Stimulated activated CD4-positive, alpha-beta T cell treated with anti-CD3 and anti-CD28 coated beads, Interleukin-1b, Interleukin-23, amount 100 ng/mL, for 24 hours (primary cell): ENCODE measurements around the gene SLFN12L.
A peak's percentile ranks its signal among the peaks of the same experiment; 100 is the strongest.
"Not testable (repeated sequence)": the region's sequence is repeated elsewhere in the genome, so short reads cannot be mapped to it uniquely, and the experiment has no call there.

ENCODE experiments used
- DNase-seq, 4 experiments: peaks; one replicate each; pipeline ENCODE4 v3.0.0-alpha.2; 2020; ENCODE audit warnings: low read depth in 4 of 4, low spot score in 1 of 4

Gene SLFN12L

DNA sequence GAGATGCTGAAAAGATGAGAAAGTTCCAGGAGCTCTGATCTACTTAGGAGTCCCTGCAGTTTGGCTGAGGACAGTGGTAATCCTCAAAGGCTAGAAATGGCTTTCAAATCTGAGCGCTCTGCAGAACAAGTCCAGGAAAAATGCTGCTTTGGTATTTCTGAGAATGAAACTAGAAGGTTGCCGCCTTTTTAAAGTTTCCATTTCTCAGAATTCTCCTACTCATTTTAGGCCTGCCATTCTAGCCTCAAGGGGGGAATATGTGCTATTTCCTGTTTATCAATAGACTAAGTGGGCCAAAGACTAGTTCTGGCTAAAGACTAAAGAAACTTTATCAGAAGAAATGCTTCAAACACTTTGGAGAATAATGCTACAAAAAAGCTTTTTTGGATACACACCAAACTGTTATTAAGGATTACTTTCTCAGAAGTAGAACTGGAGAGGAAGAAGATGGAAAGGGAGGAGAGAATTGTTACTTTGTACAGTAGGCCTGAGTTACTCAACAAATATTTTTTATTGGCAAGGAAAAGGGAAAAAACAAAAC is at the start of gene SLFN12L:
Gene SLFN12L, minus strand, starts transcription at position 78 of the 541 bp plus-strand sequence. CDS start 15,314 bp downstream, outside the sequence.
- DNase-seq: no peak

GRCh38 chr17:35586569-35587073 is 49.1 kb upstream of the SLFN12L start:
- no peak for DNase-seq

DNA sequence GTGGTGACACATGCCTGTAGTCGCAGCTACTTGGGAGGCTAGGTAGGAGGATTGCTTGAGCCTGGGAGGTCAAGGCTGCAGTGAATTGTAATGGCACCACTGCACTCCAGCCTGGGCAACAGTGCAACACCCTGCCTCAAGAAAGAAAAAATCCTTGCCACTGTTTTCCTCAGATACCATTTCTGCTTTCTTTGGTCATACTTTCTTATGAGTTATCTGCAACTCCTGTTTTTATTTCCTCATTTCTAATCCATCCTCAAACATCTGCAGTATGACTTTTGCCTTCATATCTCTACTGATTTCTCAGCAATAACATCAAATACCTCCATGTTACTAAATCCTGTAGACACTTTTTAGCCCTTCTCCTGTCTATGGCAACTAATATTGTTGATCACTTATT is 46.6 kb upstream of the SLFN12L start:
- no peak for DNase-seq

DNA sequence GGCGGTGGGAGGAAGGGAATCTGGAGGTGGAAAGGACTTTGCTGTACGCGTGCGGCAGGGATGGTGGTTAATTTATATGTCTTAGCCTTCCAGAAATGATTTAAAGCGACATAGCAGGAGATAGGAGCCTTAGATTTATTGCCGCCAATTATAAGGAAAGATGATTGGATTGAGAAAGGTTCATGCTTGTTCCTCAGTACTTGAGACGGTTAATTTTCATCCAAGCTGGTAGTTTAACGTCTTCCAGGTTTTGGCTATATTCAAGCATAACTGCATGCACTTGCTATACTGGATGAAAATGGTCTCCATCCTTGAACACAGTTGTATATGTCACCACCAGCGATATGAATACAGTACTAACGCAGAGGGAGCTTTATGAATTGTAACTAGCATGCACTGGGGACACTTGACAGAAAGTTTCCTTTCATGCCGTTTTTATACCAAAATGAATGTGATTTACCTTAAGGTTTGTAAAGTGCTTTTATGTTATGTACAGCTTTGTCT is 41.5 kb upstream of the SLFN12L start:
- no peak for DNase-seq

DNA sequence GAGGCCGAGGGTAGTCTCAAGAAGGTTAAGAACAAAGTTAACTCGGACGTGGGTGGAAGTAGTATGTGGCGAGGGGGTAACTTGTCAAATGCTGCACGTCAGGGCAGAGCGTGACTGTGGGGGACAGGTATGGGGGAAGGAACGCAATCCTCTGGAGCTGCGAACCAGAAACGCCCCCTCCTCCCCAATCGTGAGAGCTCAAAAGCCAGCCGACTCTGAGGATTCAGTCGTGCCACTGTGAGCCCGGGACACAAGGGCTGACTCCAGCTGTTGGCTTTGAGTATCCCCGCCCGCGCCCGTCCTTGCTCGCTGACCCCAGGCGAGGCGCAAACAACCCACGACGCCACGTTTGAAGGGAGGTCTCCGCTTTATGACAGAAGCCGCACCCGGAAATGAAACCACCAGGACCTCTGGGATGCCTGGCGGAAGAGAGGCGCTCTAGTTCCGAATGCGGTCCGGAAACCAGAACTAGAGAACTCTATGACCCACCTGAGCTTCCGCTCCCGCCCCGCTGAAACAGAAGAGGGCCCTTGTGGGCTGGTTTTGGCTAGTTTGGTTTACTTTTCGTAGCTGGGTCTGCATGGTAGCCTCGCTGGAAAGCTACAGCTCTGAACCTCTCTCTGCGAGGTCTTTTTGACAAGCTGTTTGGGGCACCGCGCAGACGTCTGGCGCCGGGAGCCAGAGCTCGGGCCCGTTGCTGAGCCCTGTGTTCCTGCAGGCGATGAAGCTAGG is 40.9 kb upstream of the SLFN12L start, which contains the start of gene PEX12:
Gene PEX12, minus strand, starts transcription at position 375 of the 732 bp plus-strand sequence. CDS start 550 bp downstream, outside the sequence.
- peak; percentile 57 to 81 (median 74) for DNase-seq

DNA sequence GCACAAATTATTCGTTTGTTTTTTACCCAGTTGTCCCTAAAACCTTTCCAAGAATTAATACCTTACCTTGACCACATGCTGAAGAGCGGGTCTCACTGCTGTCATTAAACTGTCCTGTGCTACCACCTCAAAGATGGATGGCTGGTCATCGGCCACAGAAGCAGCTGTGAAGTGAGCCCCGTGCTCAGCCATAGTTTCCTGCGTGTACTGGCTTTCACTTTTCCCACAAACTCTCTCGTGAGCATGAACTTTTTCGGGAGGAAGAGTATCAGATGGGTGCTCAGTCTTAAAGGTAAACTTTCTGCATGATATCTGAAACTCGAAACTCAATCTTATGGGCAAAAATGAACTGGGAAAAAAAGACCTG is 40.3 kb upstream of the SLFN12L start:
- DNase-seq: no peak

DNA sequence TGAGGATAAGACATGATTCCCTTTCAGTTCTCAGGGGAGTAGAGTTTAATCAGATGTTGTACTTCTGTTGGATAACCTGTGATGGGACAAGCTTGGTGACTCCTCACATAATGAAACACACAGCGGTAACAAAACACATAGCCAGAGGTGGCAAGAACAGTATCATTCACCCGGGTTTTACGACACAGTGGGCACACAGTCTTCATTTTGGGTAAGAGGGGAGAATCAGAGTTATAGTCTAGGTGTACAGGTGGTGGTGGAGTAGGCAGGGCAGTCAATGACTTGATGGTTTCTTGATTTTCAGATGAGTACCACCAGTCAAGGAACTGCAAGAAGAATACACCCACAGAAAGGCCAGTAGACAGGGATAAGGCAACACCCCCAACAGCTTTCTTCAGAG is 38.3 kb upstream of the SLFN12L start:
- DNase-seq: no peak

DNA sequence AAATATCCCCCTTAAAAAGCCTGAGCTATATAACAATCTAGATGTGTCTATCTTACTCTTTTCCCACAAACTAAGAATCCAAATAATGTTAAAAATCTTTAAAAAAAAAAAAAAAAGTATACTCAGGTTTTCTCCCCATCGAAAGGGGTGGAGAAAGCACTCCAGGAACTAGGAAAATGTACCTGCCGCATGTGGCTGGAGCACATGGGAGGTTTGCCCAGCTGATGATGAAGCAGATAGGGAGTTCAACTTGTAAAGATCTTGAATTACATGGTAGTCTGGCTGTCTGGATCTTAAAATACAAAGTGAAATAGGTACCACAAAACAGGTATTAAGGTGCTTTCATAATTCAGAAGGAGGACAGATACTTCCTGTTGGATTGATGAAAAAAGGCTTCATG is 31.9 kb upstream of the SLFN12L start:
- DNase-seq: no peak

DNA sequence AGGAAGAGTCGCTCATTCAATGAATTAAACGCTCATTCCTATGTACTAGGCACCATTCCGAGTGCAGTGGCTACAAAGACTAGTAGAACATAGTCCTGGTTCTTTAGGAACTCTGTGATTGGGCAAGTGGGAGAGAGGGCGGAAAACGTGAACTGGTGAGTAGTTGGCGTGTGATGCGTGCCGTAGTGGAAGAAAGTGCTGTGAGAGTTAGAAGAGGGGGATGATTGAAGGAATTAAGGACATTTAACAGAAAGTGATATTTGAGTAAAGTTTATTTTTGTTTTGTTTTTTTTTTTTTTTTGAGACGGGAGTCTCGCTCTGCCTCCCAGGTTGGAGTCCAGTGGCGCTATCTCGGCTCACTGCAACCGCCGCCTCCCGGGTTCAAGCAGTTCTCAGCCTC is 31.1 kb upstream of the SLFN12L start:
- DNase-seq: peak in 2 of 4 experiments; percentile 29 to 45

GRCh38 chr17:35566968-35567367 is 29.5 kb upstream of the SLFN12L start:
- no peak for DNase-seq

DNA sequence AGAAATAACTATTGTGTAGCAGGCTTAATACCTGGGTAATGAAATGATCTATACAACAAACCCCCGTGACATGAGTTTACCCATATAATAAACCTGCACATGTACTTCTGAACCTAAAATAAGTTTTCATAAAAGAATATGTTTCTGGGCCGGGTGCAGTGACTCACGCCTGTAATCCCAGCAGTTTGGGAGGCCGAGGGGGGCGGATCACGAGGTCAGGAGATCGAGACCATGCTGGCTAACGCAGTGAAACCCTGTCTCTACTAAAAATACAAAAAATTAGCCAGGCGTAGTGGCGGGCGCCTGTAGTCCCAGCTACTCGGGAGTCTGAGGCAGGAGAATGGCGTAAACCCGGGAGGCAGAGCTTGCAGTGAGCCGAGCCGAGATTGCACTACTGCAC is 25.7 kb upstream of the SLFN12L start:
- DNase-seq: not testable (repeated sequence)

DNA sequence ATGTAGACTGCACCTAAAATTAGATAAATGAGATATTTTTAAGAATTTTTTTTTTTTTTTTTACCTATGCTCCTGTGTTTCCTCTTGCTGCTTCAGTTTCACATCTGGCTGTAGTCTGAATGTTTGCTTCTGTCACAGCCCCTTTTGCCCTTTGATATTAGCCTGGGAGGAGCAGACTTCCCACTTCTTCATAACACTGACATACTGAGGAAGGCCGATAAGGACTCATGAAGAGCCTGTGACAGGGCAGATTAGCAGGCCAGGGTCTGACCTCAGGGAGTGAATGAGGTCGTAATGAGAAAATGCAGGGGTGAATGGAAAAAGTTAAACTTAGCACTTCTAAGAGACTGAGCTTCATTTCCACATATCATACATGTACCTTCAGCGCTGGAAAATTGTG is 23.2 kb upstream of the SLFN12L start, which contains the start of gene SLFN14:
Gene SLFN14, minus strand, starts transcription at position 117 of the 400 bp plus-strand sequence. CDS start 2,757 bp downstream, outside the sequence.
- DNase-seq: no peak

DNA sequence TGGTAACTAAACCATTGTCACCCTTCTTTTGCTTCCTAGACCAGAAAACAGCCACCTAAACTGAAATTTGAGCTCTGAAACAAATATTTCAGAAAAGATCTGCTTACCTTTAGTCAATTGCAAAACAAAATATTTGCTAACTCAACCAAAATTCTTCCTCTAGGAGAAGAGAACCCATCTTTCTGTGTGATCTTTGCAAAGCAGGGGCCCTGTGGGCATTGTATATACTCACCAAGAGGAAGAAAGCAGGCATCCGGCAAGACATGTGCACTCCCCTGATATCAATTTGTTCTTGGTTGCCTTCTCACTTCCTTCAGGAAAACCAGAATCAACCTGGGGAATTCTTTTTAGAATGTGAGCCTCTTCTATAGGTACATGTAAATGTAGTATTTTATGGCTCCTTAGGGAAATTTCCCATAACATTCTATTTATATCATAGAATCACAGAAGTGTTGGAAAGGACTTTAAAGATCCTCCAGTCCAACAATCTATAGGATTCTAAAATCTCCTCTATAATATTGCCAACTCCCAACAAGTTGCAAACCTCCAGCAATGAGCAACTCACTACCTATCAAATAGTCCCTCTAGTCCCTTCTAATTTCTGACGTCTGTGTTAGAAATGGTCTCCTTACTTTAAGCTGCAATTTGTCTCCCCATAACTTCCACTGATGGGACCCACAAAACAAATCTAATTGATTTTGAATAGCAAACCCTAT is 22.2 kb upstream of the SLFN12L start:
- DNase-seq: no peak

GRCh38 chr17:35557353-35557752 is 19.9 kb upstream of the SLFN12L start:
- no peak for DNase-seq

DNA sequence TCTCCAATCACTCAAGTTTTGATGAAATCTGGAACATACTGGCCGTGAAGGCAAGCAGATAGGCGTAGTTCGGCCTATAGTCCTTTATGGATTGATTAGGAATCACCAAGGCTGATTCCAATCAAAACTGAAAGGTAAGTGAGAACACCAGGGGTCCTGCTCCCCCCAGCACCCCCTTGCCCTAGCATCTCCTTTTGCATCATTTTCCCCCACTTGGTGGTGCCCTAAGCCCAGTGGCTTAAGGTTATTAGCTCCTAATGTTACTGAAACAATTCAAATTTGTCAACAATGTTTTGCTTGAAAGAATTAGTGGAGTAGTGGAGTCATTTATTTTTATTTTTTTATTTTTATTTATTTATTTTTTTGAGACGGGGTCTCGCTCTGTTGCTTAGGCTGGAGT is 18.2 kb upstream of the SLFN12L start:
- no peak for DNase-seq

DNA sequence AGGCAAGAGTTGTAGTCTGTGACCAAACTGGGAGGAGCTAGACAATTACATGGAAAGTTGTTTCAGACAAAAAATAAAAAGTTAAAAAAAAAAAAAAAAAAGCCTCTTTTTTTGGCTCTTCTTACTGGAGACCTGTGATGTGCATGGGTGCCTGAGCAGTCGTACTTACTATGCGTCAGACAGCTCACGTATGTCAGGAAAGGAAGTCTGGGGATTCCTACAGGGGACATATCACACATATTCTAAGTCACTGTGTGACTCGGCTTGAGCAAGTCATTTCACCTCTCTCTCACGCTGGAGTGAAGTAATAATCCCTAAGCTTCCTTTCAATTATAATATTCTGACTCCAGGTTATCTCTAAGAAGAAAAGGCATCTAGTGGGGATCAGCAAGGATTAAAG is 17.2 kb upstream of the SLFN12L start:
- DNase-seq: no peak

DNA sequence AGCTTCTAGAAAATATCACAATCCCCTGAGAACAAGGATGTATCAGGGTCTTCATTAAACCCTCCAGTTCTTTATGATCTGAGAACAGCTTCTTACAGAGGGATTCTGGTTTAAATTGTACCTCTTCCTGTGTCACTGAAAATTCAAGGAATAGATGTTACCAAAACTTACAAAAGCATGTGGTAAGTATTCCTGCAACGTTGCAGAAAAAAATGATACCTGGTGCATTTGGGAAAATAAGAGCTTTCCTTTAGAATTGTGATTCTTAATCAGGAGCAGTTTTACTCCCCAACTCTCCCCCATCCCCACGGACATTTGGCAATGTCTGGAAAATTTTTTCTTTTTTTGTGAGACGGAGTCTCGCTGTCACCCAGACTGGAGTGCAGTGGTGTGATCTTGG is 15.8 kb upstream of the SLFN12L start:
- DNase-seq: no peak

DNA sequence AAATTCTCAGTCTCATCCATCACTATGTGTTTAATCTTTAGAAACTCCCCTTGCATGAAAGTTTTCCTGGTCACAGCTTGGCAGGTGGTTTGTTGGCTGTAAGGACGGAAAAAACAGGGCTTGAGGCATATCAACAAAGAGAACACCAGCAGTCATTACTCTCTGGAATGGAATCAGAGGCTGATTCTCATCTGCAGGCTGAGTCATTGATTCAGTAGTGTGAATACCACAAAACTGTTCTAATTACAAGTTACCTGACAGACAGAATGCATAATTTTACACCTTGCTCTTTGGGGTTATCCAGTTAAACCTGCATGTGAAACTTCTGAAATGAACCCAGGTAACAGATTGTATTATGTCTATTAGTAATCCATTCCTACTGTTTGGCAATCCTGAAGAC is 11.5 kb upstream of the SLFN12L start:
- DNase-seq: no peak

DNA sequence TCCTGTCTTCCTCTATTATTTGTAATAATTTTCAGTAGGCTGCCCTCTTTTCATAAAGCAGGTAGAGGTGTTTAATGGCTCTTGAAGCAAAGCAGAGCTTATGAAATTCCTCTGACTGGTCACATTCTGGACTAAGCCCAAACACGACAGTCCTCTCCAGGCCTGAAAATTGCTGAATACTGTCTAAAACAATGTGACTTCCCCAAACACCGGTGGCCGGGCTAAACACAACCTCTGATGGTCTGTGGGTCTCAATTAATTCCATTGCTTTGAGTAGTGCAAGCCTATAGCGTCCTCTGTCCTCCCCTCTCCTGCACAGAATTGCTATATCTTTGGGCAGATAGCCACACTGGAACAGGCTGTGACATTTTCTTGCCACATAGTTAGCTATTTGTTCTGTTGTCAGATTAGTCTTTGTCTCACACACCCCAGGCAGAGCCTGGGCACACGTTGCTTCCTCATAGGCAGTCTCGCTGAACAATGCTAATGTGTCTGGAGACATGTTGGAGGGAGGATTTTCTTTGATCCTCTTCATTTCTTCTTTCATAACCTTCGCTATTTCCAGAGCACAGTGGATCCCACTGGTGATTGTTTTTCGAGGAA is 10.8 kb upstream of the SLFN12L start:
- no peak for DNase-seq

DNA sequence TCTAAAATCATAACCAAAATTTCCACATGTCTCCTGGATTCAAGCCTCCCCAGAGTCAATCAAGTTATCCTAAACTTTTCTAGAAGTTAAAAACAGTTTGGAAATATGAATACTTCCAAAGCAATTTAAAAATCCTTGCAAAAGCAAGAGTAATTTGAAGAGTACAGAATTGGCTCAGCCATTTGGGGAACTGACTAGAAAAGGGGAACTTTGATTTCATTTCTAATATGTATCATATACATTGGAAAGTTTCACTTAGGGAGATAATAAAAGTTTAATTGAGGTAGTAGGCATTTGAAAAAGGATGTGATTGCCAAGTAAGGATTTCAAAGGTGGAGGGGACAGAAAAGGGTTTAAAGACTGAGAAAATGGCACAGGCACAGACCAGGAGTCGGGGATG is 9.0 kb upstream of the SLFN12L start:
- DNase-seq: no peak

GRCh38 chr17:35545150-35545549 is 7.7 kb upstream of the SLFN12L start:
- DNase-seq: no peak
